ENCODE measurements around the gene MAGOHB. TPM values are rescaled to one million over a fixed set of nuclear protein-coding genes. Genes with fewer than 3 reads are reported as not detected.

The MAGOHB gene
- total and polyA plus RNA-seq, 2 of the 4 experiments (the other 2 are of a cell fraction): 6.3 to 20.3 TPM

DNA sequence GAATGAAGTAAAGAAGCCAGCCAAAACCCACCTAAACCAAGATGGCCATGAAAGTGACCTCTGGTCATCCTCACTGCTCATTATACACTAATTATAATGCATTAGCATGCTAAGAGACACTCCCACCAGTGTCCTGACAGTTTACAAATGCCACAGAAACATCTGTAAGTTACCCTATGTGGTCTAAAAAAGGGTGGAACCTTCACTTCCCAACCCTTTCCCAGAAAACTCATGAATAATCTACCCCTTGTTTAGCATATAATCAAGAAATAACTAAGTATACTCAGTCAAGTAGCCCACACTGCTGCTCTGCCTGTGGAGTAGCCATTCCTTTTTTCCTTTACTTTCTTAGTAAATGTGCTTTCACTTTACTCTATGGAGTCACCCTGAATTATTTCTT, 40.6 kb upstream of the MAGOHB start:
- CTCF ChIA-PET: no interaction called here

More for the DNA sequence above, 40.6 kb upstream of the MAGOHB start:
- no peak overlapping the region for H3K4me2 ChIP-seq (ENCODE audit: low read depth, low read length)
- H4K5ac ChIP-seq (ENCODE audit: low read depth, low read length): no peak overlapping the region
- H3K9me3 ChIP-seq (ENCODE audit: control insufficient read depth, insufficient read depth, low read length): peaks cover 3% of the 10 kb centered on the region
- H2AK9ac ChIP-seq (replicated peaks; ENCODE audit: low read depth, low read length, poor library complexity): no peak overlapping the region
- H4K8ac ChIP-seq (ENCODE audit: low read depth in 2 of 2, low read length in 2 of 2): no peak overlapping the region
- H2BK120ac ChIP-seq (ENCODE audit: low read depth, low read length): no peak overlapping the region
- intact Hi-C loops (cut with micrococcal nuclease): no loop called here
- no peak overlapping the region for H3K18ac ChIP-seq (ENCODE audit: low read depth, low read length)
- no peaks in the 10 kb centered on the region for H3K79me1 ChIP-seq (ENCODE audit: low read depth in 1 of 2, low read length in 2 of 2)
- dilution Hi-C loops (cut with HindIII; ENCODE audit: low sequenced_read_pairs, unreplicated experiment): no loop called here
- H3K23ac ChIP-seq (ENCODE audit: low read depth, low read length): no peak overlapping the region
- POLR2A ChIA-PET (ENCODE audit: unreplicated experiment): no interaction called here
- H3K14ac ChIP-seq (replicated peaks; ENCODE audit: low read depth, low read length): no peak overlapping the region
- H3K27ac ChIP-seq (ENCODE audit: insufficient read depth, low read length): no peak overlapping the region
- no peaks in the 10 kb centered on the region for H4K20me1 ChIP-seq (ENCODE audit: insufficient read depth, low read length)
- no peak overlapping the region for H2BK20ac ChIP-seq (ENCODE audit: low read depth, low read length)
- no peak for ATAC-seq (ENCODE audit: low read depth)
- no peak overlapping the region for H4K91ac ChIP-seq (ENCODE audit: insufficient read depth, low read depth, low read length)
- H2BK5ac ChIP-seq (ENCODE audit: low read depth, low read length, poor library complexity, severe bottlenecking): no peak overlapping the region
- no peaks in the 10 kb centered on the region for H3K27me3 ChIP-seq (ENCODE audit: control insufficient read depth, insufficient read depth, low read length)
- BruUV-seq (replicated peaks): no TSS peak
- H3K9ac ChIP-seq (ENCODE audit: low read depth, low read length): no peak overlapping the region
- H3K4me3 ChIP-seq (ENCODE audit: insufficient read depth, low read depth, low read length): no peak overlapping the region
- TF ChIP-seq MXI1 (IDR thresholded peaks at IDR 0.05; ENCODE audit: borderline replicate concordance, low read depth, low read length): no peak
- no peak overlapping the region for H3K4ac ChIP-seq (ENCODE audit: low read depth, low read length)
- H3K56ac ChIP-seq (ENCODE audit: extremely low read depth, insufficient read depth, low read length): no peak overlapping the region
- no peaks in the 10 kb centered on the region for H3K4me1 ChIP-seq (ENCODE audit: control insufficient read depth, insufficient read depth, low read length)
- no peak overlapping the region for H2BK15ac ChIP-seq (ENCODE audit: low read depth, low read length)
- H2AFZ ChIP-seq (replicated peaks; ENCODE audit: low read length, poor library complexity): no peak overlapping the region
- no peak for DNase-seq
- no peaks in the 10 kb centered on the region for H3K36me3 ChIP-seq (ENCODE audit: control insufficient read depth, insufficient read depth, low read length)
- H3K9me1 ChIP-seq (ENCODE audit: insufficient read depth, low read length): no peaks in the 10 kb centered on the region
- in situ Hi-C loops (cut with MboI; ENCODE audit: low sequenced_read_pairs): no loop called here
- H2AK5ac ChIP-seq (ENCODE audit: low read depth, low read length): no peak overlapping the region
